HG03103 (cell line): ENCODE data around the gene SEPTIN6.

Experiments
- ATAC-seq: cut with Tn5 transposase; IDR thresholded peaks from one replicate; pipeline ENCODE4 v1.9.1; 2021; ENCODE audit warnings: low read depth; ENCODE audit not compliant: unreplicated experiment

SEPTIN6 gene

DNA sequence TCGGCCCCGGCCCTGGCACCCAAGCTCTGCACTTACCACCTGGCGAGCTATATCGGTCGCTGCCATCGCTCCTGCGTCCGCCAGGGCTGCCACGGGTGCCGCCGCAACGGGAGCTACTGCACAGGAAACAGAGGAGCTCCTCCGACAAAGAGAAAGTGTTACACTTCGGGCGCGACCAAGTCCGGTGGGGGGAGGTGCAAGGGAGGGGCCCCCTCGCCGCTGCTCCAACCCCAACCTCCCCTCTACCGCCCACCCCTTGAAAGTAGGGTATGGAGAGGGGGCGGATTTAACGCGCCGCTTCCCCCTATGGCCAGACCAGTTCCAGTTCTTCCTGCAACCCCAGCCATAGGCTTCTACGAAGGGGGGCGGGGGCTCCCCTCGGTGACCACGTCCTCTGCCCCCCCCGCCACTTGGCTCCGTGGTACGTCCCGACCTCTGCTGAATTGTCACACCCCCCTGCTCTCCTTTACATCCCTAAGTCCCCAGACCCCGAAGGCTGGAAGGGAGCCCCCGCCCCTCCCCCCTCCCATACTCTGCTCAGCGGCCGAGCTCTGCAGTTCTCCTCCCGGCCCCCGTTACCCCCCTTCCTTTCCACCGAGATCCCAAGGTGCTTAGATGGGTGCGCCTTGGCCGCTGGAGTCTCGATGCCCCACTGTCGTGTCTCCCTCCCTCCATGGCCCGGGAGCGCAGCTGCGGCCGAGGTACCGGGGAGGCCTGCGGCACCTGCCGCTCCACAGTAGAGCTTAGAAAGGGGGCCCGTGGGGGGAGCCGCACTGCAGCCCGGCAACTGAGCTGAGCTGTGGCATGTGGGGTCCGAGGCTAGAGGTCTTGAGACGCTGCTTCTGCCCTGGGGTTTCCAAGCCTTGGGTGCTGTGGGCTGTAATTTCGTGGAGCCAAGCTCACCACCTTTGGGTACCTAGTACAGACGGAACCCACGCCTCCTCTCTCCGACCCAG lies at the start of gene SEPTIN6:
Gene SEPTIN6, minus strand, starts transcription at position 129 of the 956 bp plus-strand sequence. Its CDS starts 63 bp downstream, at position 66.
- ATAC-seq = peak; percentile 58

DNA sequence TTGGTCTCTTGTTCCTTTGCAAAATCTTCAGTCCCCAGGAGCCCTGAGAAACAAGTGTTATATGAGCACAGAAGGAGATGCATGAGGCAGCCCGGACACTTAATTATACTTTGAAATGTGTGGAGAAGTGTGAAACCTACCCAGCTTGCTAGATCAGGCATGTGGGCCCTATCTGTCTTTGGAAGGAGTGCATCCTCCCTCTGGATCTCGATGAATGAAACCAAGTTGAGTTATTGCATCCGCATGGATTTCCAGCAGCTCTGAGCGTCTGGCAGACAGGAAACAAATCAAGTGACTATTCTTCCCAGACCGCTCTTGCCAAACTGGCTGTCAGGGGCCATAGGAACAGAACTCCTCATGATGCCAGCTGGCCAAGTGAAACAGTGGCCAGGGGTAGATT lies 45.8 kb upstream of the SEPTIN6 start:
- ATAC-seq = no peak

DNA sequence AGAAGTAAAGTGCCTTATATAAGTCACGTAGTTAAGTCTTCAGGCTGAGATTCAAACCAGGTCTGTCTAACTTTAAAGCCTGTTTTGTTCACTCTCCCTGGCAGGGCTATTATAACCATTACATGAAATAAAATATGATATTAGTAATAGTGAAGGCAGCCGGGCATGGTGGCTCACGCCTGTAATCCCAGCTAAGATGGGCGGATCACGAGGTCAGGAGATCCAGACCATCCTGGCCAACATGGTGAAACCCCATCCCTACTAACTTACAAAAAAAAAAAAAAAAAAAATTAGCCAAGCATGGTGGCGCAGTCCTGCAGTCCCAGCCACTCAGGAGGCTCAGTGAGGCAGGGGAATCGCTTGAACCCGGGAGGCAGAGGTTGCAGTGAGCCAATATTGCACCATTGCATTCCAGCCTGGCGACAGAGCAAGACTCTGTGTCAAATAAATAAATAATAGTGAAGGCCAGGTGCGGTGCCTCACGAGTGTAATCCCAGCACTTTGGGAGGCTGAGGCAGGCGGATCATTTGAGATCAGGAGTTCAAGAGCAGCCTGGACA lies 43.3 kb upstream of the SEPTIN6 start:
- ATAC-seq = no peak

DNA sequence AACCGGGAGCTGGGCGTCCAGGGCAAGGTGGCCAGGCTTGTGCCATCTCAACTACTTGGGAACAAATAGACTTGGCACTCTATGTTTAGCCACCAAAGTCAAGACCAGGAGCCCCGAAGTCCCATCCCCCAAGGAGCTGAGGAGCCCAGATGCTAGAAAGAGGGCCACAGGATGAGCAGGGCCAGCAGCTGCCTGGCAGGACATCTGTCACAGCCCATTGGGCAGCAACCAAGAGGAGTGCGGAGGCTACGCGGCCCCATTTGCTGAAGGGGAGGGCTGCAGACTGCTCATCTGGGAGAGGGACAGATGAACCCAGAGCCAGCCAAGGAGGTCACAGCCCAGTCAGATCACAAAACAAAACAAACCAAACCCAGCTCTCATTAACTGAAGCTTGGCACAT lies 42.5 kb upstream of the SEPTIN6 start:
- ATAC-seq = no peak

DNA sequence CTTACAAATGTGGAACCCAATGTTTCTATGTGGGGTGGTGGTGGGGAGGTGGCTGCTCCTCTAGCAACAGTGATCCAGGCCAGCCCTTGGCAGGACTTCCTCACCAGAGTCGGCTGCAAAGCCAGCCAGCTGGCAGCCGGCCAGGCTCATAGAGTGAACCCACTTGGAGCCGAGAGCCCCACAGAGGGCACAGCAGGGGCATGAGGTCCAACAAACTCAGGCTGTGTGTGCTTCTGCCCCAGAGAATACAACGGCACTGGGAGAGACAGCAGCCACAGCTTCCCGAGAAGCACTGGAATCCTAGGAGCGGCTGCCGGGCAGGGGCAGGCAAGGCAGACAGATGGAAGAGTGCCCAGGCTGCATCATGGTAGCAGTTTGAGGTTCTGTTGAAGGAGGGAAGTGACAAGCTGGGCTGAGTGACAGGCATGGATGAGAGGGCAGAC lies 42.0 kb upstream of the SEPTIN6 start:
- ATAC-seq = no peak

DNA sequence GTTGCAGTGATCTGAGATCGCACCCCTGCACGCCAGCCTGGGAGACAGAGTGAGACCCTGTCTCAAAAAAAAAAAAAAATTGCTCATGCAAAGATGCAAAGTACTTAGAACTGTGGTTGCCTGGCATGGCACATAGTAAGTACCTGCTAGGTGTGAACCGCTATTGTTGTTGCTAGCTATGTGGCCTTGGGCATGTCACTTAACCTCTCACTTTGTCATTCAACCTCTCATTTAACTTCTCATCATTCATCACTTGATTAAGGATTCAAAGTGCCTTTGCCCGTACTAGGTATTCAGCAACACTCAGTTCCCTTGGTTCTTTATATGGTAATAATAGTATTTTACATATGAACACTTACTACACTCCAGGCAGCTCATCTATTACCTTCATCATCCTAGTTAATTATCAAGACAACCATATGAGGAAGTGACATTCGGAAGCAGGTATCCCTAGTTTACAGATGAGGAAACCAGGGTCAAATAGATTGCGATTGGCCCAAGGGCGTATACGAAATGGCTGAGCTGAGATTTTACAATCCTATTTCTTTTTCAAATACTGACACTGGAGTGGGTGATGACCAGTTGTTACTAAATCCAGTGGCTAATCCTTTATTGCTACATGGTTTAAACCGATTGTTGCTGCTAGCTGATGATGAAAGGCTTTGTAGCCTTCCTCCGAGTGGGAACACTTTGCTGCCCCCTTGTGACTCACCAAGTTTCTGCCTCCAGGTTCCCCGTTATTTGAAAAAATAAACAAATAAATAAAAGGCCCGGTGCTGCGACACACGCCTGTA lies 36.6 kb upstream of the SEPTIN6 start:
- ATAC-seq = no peak

DNA sequence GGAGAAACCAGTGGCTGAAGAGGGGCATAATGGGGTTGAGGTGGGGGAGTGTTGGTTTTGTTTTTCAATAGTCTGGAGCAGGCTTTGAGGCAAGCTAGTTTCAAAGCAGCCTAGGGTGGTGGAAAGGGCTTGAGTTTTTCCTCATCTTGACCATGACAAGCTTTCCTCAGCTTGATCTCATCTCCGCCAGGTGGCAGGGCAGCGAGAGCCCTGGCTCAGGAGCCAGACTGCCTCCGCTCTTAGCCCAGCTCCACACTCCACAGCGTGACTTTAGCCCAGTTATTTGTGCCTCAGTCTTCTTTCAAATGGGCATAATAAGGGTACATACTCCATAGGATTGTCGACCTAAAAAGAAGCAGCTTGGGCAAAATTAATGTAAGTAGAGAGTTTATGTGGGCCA lies 35.5 kb upstream of the SEPTIN6 start:
- ATAC-seq = no peak

DNA sequence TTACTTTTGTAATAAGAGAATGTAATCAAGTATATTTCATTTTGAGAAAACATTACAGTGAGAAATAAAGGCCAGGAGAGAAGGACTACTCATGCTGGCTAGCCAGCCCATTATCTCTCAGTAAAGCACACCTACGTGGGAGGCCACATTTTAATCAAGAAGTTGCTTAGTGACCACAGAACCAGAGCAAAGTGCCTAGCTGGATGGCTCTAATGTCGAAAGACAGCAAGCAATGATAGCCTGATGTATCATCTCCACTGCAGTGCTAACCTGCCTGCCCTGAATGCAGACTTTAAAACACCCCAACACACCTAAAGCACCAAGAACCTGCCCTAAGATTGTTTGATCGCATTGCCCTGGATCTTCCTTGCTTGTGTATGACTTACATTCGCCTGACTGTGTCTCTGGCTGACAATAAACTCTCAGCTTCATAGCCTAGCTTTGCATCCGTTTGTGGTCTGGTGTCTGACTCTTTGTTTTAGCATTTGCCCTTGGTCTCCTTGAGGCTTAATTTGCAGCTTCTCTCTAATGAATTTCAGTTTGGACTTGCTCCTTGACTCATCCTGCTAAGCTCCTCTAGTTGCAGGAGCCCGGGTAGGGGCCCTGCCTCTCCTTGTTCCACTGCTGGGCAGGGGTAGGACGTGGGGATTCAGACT lies 34.1 kb upstream of the SEPTIN6 start:
- ATAC-seq = no peak

DNA sequence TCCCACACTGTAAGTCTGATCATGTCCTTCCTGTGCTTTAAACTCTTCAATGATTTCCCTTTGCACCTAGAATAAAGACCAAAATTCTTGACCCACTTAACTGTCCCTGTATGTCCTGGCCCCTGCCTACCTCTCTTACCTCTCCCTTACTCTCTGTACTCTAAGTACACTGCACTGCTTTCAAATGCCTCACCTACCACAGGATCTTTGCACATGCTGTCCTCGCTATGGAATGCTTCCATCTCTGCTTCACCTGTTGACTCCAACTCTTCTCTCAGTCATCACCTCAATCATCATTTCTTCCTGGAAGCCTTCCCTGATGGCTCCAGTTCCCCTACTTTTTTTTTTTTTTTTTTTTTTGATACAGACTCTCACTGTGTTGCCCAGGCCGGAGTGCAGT lies 29.0 kb upstream of the SEPTIN6 start:
- no peak for ATAC-seq

DNA sequence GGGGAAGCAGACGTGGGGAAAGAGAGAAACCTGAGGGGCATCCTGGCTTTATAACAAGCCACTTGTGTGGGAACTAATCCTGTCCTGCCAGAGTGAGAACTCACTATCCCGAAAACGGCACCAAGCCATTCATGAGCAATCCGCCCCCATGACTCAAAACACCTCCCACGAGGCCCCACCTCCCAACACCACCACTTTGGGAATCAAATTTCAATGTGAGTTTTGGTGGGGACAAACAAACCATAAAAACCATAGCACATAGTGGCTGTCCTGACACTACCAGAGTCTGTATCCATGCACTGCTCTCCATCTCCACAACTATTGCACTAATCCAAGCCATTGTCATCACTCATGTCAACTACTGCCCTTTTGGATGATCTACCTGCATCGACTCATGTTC lies 28.5 kb upstream of the SEPTIN6 start:
- no peak for ATAC-seq

DNA sequence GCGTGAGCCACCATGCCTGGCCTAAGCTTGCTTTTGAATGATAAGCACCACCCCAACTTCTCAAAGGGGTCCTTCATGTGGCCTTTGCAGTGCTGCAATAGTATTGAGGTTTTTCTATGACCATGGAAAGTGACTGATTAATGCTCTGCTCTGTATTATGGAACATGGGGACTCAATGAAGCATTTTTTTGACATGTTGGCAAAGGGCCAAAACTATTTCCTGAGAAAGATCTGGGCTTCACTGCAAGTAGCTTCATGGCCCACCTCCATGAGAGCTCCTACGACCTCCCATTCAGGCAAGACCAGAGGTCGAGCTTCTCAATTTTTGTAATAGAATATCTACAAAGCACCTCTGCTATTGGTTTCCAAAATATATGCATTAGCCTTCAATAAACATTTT lies 16.7 kb upstream of the SEPTIN6 start:
- no peak for ATAC-seq

DNA sequence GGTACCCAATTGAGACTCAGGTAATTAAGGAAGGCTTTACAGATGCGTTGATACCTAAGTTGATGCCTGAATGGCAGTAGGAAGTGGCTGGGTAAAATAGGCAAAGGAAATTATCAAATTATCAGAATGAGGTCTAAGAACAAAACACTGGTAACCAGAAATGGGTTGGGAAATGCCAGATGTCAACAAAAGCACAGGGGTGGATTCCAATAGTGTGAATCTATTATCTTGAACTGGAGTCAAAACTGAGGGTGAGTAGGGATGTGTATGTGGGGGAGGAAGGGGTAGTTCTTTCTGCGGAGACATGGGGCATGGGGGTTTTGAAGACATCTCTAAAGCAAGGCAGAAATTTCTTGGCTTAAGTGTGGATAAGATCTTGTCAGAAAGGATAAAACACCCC lies 16.0 kb upstream of the SEPTIN6 start:
- ATAC-seq = no peak

DNA sequence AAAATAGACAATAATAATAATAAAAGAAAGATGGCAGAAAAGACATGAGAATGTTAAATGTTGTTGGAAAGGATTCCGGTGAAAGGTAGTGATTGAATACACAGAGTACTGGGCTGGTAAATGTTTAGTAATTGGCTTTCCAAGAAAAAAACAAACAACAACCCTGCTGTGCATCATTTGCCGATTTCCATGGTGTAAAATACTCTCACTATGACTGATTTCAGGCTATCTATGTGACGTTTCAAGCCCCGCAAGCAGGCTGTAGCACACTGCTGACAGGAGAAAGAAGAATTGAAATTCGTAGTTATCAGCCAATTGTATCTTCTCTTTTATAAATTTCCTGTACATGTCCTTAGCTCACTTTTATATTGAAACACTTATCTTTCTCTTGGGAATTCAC lies 13.6 kb upstream of the SEPTIN6 start:
- no peak for ATAC-seq

DNA sequence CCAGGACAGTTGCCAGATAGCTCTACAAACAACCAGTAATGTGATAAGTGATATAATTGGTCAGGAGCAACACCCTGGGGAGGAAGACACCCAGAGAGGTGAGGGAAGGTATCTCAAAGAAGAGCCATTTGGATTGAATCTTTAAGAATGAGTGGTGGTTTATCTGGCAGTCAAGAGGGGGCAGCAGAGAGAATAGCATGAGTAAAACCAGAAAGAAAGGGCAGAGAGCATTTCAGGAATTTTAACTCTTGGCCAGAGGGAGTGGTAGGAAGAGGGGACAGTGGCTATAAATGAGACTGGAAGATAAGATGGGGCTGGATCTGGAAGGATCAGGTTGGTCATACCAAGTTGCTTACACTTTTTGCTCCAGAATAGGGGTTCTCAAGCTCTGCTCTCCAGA lies 5.9 kb upstream of the SEPTIN6 start:
- no peak for ATAC-seq

DNA sequence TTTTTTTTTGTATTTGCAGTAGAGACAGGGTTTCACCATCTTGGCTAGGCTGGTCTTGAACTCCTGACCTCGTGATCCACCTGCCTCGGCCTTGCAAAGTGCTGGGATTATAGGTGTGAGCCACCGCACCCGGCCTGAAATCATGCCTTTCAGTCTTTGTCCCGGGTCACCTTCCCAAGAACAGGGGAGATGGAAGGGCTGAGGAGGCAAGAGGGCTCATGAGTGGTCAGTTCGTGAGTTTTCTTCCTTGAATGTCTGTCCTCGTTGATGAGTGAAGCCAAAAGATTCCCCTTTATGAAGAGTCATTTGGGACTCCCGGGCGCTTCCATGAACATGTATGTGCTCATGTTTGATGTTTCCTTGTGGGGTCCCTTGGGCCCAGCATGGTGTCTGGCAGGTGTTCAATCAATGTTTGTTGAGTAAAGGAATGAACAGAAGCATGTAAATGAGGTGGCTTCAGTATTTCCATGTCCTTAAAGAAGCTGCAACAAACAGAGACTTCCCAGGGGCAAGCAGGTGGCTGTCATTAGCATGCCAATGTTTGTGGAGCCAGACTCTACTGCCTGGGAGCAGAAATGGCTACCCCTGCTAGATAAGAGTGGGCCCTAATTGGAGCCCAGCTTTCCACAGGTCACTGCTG lies 3.4 kb upstream of the SEPTIN6 start:
- no peak for ATAC-seq

DNA sequence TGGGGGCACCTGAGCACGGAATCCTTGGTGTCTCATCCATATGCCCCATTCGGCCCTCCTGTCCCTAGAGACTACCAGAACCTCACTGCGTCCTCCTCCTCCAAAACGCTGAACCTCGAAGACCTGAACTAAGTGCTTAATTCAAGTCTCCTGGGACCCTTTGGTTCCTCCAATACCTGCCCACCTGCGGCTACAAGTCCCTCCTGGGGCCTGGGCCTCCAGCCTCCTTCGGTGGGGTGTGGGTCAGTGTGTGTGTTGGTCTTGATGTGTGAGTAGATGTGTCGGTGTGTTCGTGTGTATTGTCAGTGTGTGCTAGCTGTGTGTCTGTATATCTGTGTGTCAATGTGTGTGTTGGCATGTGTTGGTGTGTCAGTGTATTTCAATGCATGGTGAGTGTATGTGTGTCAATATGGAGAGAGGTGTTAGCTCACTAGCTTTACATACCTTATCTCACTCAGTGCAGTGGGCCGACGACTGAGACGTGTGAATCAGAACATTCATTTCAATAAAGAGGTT lies 2.6 kb upstream of the SEPTIN6 start:
- ATAC-seq = no peak

DNA sequence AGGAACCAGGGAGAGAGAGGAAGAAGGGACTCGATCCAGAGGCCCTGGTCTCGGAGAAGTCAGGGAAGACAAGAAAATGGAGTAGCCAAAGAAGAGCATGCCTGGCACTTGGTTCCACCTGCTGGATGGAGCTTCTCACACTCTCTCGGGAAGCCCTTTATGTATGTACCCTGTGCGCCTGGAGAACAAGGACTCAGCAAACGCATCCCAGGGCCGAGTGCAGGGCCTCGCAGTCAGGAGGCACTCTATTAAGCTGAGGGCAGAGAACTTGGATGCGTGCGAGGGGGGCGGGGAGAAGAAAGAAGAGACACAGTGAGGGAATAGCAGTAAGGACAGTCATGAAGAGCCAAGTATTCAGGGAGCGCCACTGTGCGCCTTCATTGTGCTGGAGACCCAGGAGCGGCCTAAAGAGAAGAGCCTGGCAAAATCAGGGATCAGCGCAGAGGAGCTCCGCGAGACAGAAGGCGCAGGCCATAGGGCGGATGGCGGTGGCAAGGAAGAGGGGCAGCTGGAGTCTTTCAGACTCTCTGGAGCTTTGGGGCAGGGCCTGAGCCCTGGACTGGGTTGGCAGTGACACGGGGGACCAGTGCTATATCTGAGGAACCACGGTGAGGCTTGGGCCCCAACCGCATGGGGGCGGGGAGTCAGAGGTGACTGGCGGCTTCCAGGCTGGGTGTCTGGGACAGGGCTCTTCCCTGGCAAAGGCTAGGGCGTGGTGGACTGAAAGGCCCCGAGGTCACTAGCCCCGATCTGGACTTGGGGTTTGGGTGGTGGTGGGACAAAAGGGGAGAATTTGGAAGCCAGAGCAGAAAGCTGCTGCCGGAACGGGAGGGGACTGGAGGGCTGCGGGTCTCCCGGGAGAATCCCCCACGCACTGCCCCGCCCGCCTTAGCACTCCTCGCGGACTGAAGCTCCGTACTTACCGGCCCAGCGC lies 1.9 kb upstream of the SEPTIN6 start:
- no peak for ATAC-seq

DNA sequence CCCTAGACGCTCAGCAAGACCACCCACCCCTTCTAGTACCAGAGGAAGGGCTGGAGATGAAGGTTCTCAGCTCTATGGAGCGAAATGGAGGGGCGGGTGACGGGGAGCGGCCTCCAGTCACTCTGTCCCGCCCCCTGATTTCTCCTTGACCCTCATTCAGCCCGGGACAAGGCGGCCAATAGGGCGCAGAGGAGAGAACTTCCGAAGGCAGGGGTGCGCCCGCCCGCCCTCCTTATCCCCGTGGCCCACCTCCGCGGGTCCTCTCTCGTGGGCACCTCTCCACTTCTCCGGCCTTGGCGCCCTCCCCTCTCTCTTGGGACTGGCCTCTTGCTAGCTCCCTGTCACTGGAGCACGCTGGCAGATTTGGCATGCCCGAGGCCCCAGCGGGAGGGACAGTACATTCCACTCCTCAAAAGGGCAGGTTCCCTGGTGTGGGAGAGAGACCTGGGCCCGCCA lies 1.1 kb upstream of the SEPTIN6 start:
- no peak for ATAC-seq
